ENCODE data around the gene TRAP1. TPM values are rescaled to one million over a fixed set of nuclear protein-coding genes. Genes with fewer than 3 reads are reported as not detected.

TRAP1 gene
- total and polyA plus RNA-seq, 7 donors = 98.1 to 162 (median 122) TPM

DNA sequence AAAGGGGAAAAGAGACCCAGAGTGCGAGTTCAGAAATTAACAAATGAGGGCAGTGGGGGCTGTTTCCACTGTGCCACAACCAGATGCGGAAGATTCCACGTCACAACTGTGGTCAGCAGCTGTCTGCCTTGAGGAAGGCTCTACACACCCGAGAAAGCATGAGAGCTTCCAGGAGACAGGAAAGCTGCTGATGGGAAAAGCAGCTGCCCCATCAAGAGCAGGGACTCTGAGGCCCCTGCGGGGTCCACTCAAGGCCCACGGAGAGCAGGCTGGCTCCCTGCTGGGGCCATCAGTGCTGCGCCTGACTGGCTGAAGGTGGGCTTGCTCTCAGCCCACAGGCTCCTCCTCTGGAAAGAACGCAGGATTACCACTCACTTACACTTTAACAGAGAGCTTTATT is 14.8 kb upstream of the TRAP1 start:
- no peaks in the 10 kb centered on the region for H3K27me3 ChIP-seq (ENCODE audit: insufficient read depth in 3 of 3, low read length in 2 of 3)
- TF ChIP-seq, protein P1, sequence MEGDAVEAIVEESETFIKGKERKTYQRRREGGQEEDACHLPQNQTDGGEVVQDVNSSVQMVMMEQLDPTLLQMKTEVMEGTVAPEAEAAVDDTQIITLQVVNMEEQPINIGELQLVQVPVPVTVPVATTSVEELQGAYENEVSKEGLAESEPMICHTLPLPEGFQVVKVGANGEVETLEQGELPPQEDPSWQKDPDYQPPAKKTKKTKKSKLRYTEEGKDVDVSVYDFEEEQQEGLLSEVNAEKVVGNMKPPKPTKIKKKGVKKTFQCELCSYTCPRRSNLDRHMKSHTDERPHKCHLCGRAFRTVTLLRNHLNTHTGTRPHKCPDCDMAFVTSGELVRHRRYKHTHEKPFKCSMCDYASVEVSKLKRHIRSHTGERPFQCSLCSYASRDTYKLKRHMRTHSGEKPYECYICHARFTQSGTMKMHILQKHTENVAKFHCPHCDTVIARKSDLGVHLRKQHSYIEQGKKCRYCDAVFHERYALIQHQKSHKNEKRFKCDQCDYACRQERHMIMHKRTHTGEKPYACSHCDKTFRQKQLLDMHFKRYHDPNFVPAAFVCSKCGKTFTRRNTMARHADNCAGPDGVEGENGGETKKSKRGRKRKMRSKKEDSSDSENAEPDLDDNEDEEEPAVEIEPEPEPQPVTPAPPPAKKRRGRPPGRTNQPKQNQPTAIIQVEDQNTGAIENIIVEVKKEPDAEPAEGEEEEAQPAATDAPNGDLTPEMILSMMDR (IDR thresholded peaks at IDR 0.05) = no peak
- DNase-seq (no peak), ATAC-seq (no peak)
- no peak overlapping the region for H3K27ac ChIP-seq
- 74 to 78% (median 77%) methylated on average over 8 of the region's 8 CpGs for WGBS, 3 donors
- no peaks in the 10 kb centered on the region for H3K9me3 ChIP-seq
- H3K4me1 ChIP-seq = no peaks in the 10 kb centered on the region
- H3K4me3 ChIP-seq = no peak overlapping the region
- H3K36me3 ChIP-seq (ENCODE audit: insufficient read depth in 1 of 2, low read depth in 1 of 2) = peaks cover 5 to 97% of the 10 kb centered on the region in 2 donors
- intact Hi-C loops (cut with DNase I) = no loop called here

DNA sequence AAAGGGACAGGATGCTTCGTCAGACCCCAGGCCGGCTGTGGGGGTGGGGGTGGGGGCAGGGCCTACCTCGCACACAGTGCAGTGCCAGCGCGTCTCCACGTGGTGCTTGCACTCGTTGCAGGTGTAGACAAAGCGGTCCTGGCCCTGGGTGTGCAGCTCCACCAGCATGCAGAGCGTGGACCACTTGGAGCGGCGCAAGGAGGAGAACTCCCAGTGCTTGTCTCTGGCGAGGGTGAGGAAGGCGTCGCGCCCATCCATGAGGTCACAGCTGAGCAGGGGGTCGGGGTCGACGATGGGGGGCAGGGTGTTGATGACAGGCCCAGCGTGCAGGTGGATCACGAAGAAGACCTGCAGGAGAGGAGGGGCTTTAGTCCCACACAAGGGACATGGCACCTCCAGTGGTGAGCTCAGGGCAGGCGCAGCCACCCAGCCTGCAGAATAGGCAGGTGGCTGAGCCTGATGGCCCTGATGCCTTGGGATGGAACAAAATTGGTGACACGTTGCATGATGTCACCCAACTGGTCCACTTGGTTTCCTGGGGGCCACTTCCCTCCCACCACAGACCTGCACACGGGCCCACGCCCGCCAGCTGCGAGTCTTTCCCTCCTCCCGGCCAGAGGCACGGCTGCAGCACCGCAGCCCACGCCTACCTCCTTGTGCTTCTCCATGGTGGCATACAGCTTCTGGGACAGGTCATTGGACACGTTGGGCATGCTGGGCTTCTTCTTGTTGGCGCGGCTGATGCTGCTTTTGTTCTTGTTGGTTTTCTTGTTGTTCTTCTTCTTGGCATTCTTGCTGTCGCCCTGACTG is 14.0 kb upstream of the TRAP1 start:
- ATAC-seq = peak in 1 of 4 donors; percentile 11
- DNase-seq = no peak
- intact Hi-C loops (cut with DNase I) = no loop called here

DNA sequence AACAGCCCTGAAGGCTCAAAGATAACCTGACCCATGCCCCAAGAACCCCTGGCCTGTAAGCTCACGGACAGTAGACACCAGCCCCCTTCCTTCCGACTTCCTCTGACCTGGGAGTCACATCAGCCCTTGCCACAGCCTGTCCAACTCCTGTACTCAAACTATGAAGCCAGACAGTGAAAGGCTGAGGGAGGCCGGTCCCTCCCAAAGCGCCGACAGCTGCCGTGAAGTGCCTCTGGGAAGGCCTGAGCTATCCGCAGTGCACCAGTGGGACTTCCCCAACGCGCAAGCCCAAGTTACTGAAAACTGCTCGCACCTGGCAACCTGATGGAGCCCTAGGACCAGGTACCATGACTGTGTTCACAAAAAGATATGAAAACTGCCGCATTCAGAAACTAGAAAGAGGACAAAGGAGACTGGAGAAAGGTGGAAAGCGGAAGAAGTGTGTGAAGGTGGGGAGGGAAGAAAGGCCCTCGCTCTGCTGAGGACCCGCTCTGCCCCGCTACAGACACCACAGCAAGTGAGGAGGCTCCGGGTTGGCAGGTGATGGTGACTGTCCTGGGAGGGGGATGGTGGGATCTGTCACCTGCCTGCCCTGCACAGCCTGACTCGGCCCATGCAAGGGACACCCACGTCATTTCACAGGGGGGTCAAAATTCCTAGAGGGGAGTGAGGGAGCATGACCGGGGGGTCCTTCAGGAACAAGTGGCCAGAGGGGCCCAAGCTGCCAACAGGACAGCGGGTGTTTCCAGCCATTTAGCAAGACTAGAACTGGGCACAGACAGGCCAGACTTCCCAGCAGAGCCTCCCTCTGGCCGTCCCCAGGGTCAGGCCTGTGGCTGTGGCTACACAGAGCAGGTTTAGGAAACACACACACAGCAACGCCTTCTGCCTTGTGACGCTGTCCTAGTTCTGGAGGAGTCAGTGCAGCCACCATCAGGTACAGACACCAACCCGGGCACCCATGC is 13.1 kb upstream of the TRAP1 start:
- H3K27ac ChIP-seq = no peak overlapping the region
- intact Hi-C loops (cut with DNase I) = no loop called here
- 83 to 85% (median 85%) methylated on average over 24 of the region's 24 CpGs for WGBS, 3 donors
- ATAC-seq (no peak), DNase-seq (no peak)
- H3K27me3 ChIP-seq (ENCODE audit: insufficient read depth in 3 of 3, low read length in 2 of 3) = no peaks in the 10 kb centered on the region
- H3K4me1 ChIP-seq = no peaks in the 10 kb centered on the region
- peaks cover 5 to 87% of the 10 kb centered on the region in 2 donors for H3K36me3 ChIP-seq (ENCODE audit: insufficient read depth in 1 of 2, low read depth in 1 of 2)
- no peaks in the 10 kb centered on the region for H3K9me3 ChIP-seq
- no peak overlapping the region for H3K4me3 ChIP-seq
- TF ChIP-seq, protein P1 (IDR thresholded peaks at IDR 0.05) = no peak

More for the DNA sequence above, 14.0 kb upstream of the TRAP1 start:
- Histone ChIP-seq H3K4me1 (no peaks in the 10 kb centered on the region), H3K27me3 (ENCODE audit: insufficient read depth in 3 of 3, low read length in 2 of 3) (no peaks in the 10 kb centered on the region), H3K9me3 (no peaks in the 10 kb centered on the region), H3K36me3 (ENCODE audit: insufficient read depth in 1 of 2, low read depth in 1 of 2) (peaks cover 5 to 96% of the 10 kb centered on the region in 2 donors), H3K27ac (no peak overlapping the region), H3K4me3 (no peak overlapping the region)
- TF ChIP-seq, protein P1 (IDR thresholded peaks at IDR 0.05) = no peak
- WGBS, 3 donors = 82 to 91% (median 88%) methylated on average over 30 to 34 of the region's 34 CpGs

DNA sequence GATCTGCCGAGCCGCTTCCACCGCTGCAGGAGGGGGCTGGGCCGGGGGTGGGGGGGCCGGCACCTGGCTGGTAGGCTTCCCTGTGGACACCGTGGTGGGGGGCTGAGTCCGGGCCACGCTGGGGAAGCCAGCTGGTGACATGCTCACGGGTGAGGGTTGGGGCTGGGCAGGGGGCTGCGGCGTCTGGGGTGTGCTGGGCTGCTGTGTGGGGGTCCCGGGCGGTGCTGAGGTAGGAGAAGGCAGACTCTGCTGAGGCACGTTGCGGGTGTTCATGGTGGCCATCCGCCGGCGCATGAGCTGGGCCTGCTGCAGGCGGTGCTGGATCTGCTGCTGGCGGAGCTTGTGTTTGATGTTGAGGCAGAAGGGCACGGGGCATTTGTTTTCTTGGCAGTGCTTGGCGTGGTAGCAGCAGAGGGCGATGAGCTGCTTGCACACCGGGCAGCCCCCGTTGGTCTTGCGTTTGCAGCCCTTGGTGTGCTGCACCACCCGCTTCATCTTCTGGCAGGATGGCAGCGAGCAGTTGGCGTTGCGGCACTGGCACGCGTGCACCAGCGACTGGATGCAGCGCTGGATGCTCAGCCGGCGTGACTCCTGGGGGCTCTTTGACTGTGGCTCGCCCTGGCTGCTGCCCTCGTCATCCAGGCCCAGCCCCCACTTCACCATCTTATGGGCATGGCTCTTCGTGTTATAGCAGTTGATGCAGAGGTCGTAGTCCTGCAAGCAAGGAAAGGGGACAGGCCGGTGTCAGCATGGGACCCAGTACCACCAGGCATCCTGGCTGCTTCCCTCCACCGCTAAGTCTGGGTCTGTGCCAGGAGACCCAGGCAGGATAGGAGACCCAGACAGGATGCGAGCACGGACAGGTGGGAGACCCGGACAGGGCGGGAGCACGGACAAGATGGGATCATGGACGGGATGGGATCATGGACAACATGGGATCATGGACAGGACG is 12.1 kb upstream of the TRAP1 start:
- peaks cover 5 to 77% of the 10 kb centered on the region in 2 donors for H3K36me3 ChIP-seq (ENCODE audit: insufficient read depth in 1 of 2, low read depth in 1 of 2)
- H3K4me1 ChIP-seq = no peaks in the 10 kb centered on the region
- no peak overlapping the region for H3K27ac ChIP-seq
- ATAC-seq = peak in 1 of 4 donors; percentile 16
- TF ChIP-seq, protein P1 (IDR thresholded peaks at IDR 0.05) = no peak
- no peaks in the 10 kb centered on the region for H3K27me3 ChIP-seq (ENCODE audit: insufficient read depth in 3 of 3, low read length in 2 of 3)
- 88 to 92% (median 88%) methylated on average over 47 to 49 of the region's 49 CpGs for WGBS, 3 donors
- H3K4me3 ChIP-seq = no peak overlapping the region
- intact Hi-C loops (cut with DNase I) = no loop called here
- no peak for DNase-seq
- no peaks in the 10 kb centered on the region for H3K9me3 ChIP-seq
